ENCODE results near the gene CHL1. TPM values are rescaled to one million over a fixed set of nuclear protein-coding genes. Genes with fewer than 3 reads are reported as not detected.

Gene CHL1
- total and polyA plus RNA-seq, 2 experiments from 2014 or later: 1.4 to 1.9 TPM

- H3K27ac ChIP-seq (ENCODE audit: low read depth): no peak overlapping the region
- no peaks in the 10 kb centered on the region for H3K9me2 ChIP-seq (ENCODE audit: insufficient read depth)
- ATAC-seq (no peak), DNase-seq (ENCODE audit: low spot score) (no peak)
- H3K27me3 ChIP-seq (ENCODE audit: insufficient read depth): no peaks in the 10 kb centered on the region
- Mint-ChIP-seq H3K27me3 (ENCODE audit: insufficient read depth, low read depth, poor library complexity) (no peaks in the 10 kb centered on the region), H3K4me1 (no peaks in the 10 kb centered on the region), H3K4me3 (no peak overlapping the region), H3K9me3 (peaks cover 95% of the 10 kb centered on the region), H3K27ac (no peak overlapping the region), H3K36me3 (ENCODE audit: low read depth) (peaks cover 18% of the 10 kb centered on the region; the same call in 2 of the 3 replicates)
- H4K20me1 ChIP-seq (replicated peaks; ENCODE audit: insufficient read depth): no peaks in the 10 kb centered on the region; the same call in 1 of the 2 replicates
- TF ChIP-seq ETS1 (IDR thresholded peaks at IDR 0.05) (no peak), REST (IDR thresholded peaks at IDR 0.05; ENCODE audit: unreplicated experiment) (no peak), POLR2AphosphoS5 (IDR thresholded peaks at IDR 0.05; ENCODE audit: low read depth) (no peak), EZH2 (IDR thresholded peaks at IDR 0.05; ENCODE audit: low read depth, unreplicated experiment) (no peak), CREB1 (CRISPR knock-in tag; IDR thresholded peaks at IDR 0.05; ENCODE audit: low read depth) (no peak), EZH2phosphoT487 (IDR thresholded peaks at IDR 0.05; ENCODE audit: unreplicated experiment) (no peak)
- no peak overlapping the region for H2AFZ ChIP-seq
- H3K36me3 ChIP-seq (ENCODE audit: insufficient read depth): no peaks in the 10 kb centered on the region
- no peak overlapping the region for H3K4me3 ChIP-seq
- H3K4me1 ChIP-seq (ENCODE audit: insufficient read depth): no peaks in the 10 kb centered on the region
- no peaks in the 10 kb centered on the region for H3F3A ChIP-seq (replicated peaks; ENCODE audit: low read depth)
- H3K4me2 ChIP-seq: no peak overlapping the region
- no peaks in the 10 kb centered on the region for H3K79me2 ChIP-seq (replicated peaks; ENCODE audit: insufficient read depth)
Measured at GRCh38 chr3:385151-385550, 188.6 kb downstream of the CHL1 start.

DNA sequence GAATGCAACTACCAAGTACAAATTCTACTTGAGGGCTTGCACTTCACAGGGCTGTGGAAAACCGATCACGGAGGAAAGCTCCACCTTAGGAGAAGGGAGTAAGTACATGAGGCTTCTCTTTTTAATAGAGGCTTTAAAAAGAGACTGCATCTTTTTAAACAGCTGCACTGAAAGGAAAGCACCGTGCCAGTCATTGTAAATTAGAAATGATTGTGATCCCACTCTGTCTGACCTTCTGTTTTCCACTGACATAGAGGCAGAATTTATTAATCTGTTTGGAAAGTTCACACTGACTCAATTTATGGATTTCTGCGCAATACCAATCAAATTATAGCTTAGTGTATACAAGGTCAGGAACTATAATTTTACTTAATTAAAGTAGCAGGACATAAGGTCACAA is 198.2 kb downstream of the CHL1 start:
- Histone ChIP-seq H3K27me3 (ENCODE audit: insufficient read depth) (no peaks in the 10 kb centered on the region), H3K4me2 (no peak overlapping the region), H3K27ac (ENCODE audit: low read depth) (no peak overlapping the region), H2AFZ (no peak overlapping the region), H4K20me1 (replicated peaks; ENCODE audit: insufficient read depth) (no peaks in the 10 kb centered on the region; the same call in 1 of the 2 replicates), H3K36me3 (ENCODE audit: insufficient read depth) (no peaks in the 10 kb centered on the region), H3K4me3 (no peak overlapping the region), H3K4me1 (ENCODE audit: insufficient read depth) (no peaks in the 10 kb centered on the region), H3K79me2 (replicated peaks; ENCODE audit: insufficient read depth) (no peaks in the 10 kb centered on the region), H3K9me2 (ENCODE audit: insufficient read depth) (no peaks in the 10 kb centered on the region), H3F3A (replicated peaks; ENCODE audit: low read depth) (no peaks in the 10 kb centered on the region)
- Mint-ChIP-seq H3K4me1 (no peaks in the 10 kb centered on the region), H3K36me3 (ENCODE audit: low read depth) (peaks cover 17% of the 10 kb centered on the region), H3K4me3 (no peak overlapping the region), H3K27ac (no peak overlapping the region), H3K9me3 (peaks cover 86% of the 10 kb centered on the region), H3K27me3 (ENCODE audit: insufficient read depth, low read depth, poor library complexity) (peaks cover 3% of the 10 kb centered on the region)
- ATAC-seq: no peak
- no peak for DNase-seq (ENCODE audit: low spot score)
- TF ChIP-seq ZNF331 (CRISPR knock-in tag; IDR thresholded peaks at IDR 0.05; ENCODE audit: low read depth): no peak
- TF ChIP-seq NANOG (IDR thresholded peaks at IDR 0.05; ENCODE audit: borderline replicate concordance): no peak
- no peak for TF ChIP-seq EZH2phosphoT487 (IDR thresholded peaks at IDR 0.05; ENCODE audit: unreplicated experiment)
- no peak for TF ChIP-seq CREB1 (CRISPR knock-in tag; IDR thresholded peaks at IDR 0.05; ENCODE audit: low read depth)
- TF ChIP-seq CTCF (conservative IDR thresholded peaks at IDR 0.05; ENCODE audit: low read depth in 2 of 2): no peak
